ENCODE measurements around the gene DYNC1LI2. TPM values are rescaled to one million over a fixed set of nuclear protein-coding genes. Genes with fewer than 3 reads are reported as not detected.

Gene DYNC1LI2
- total and polyA plus RNA-seq, 2 experiments from 2014 or later: 58.6 to 89.6 TPM

DNA sequence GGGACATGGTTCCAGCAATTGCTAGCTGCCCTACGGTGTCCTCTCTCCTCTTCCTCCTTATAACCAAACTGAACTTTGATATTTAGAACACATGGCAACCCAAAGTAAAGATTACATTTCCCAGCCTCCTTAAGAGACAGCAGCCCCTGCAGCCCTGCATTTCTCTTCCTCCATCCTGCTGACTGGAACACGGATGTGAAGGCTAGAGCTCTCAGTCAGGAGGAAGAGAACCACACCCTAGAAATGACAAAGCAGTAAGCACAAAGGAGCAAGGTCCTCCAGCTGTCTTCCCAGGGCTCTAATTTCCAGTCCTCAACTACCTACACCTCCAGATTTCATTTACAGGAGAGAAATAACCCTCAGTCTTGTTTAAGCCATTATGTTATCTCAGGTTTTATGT, 10.9 kb downstream of the DYNC1LI2 start:
- Histone ChIP-seq H3K4me1 (ENCODE audit: low read depth) (no peaks in the 10 kb centered on the region), H3K9me3 (ENCODE audit: low read depth) (no peaks in the 10 kb centered on the region), H3K36me3 (peaks cover 55% of the 10 kb centered on the region), H3K4me3 (no peak overlapping the region), H3K27me3 (no peaks in the 10 kb centered on the region), H3K27ac (peak overlapping the region; percentile 63)
- DNase-seq (ENCODE audit: low read depth in 1 of 2, low spot score in 1 of 2): no peak
- TF ChIP-seq, protein P1, sequence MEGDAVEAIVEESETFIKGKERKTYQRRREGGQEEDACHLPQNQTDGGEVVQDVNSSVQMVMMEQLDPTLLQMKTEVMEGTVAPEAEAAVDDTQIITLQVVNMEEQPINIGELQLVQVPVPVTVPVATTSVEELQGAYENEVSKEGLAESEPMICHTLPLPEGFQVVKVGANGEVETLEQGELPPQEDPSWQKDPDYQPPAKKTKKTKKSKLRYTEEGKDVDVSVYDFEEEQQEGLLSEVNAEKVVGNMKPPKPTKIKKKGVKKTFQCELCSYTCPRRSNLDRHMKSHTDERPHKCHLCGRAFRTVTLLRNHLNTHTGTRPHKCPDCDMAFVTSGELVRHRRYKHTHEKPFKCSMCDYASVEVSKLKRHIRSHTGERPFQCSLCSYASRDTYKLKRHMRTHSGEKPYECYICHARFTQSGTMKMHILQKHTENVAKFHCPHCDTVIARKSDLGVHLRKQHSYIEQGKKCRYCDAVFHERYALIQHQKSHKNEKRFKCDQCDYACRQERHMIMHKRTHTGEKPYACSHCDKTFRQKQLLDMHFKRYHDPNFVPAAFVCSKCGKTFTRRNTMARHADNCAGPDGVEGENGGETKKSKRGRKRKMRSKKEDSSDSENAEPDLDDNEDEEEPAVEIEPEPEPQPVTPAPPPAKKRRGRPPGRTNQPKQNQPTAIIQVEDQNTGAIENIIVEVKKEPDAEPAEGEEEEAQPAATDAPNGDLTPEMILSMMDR (IDR thresholded peaks at IDR 0.05; ENCODE audit: low read depth, low read length): no peak

GRCh38 chr16:66740010-66740409, 11.4 kb downstream of the DYNC1LI2 start:
- H3K4me1 ChIP-seq (ENCODE audit: low read depth): no peaks in the 10 kb centered on the region
- no peaks in the 10 kb centered on the region for H3K9me3 ChIP-seq (ENCODE audit: low read depth)
- TF ChIP-seq, protein P1 (IDR thresholded peaks at IDR 0.05; ENCODE audit: low read depth, low read length): peak; percentile 71
- H3K27me3 ChIP-seq: no peaks in the 10 kb centered on the region
- H3K4me3 ChIP-seq: no peak overlapping the region
- H3K36me3 ChIP-seq: peaks cover 56% of the 10 kb centered on the region
- H3K27ac ChIP-seq: peak overlapping the region; percentile 63
- DNase-seq (ENCODE audit: low read depth in 1 of 2, low spot score in 1 of 2): peak; percentile 58 to 67

DNA sequence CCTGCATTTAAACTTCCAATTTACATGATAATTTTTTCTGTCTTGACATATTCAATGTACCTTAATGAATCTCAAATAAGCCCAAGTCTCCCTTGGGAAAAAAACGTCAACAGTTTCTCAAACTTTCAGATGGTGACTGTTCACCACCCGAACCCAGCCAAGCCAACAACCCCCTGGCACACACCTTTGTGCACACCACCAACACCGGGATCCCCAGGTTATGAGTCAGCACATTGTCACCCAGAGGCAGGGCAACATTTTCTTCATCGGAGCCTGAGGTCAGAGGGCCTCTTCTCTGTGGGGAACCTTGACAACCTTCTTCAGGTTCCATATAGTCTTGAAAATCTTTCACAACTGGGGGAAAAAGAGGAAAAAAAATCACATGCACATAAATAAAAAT, 15.5 kb downstream of the DYNC1LI2 start:
- no peaks in the 10 kb centered on the region for H3K27me3 ChIP-seq
- DNase-seq (ENCODE audit: low read depth in 1 of 2, low spot score in 1 of 2): no peak
- H3K27ac ChIP-seq: no peak overlapping the region
- TF ChIP-seq, protein P1 (IDR thresholded peaks at IDR 0.05; ENCODE audit: low read depth, low read length): no peak
- H3K4me1 ChIP-seq (ENCODE audit: low read depth): no peaks in the 10 kb centered on the region
- no peak overlapping the region for H3K4me3 ChIP-seq
- H3K36me3 ChIP-seq: peaks cover 74% of the 10 kb centered on the region
- no peaks in the 10 kb centered on the region for H3K9me3 ChIP-seq (ENCODE audit: low read depth)

DNA sequence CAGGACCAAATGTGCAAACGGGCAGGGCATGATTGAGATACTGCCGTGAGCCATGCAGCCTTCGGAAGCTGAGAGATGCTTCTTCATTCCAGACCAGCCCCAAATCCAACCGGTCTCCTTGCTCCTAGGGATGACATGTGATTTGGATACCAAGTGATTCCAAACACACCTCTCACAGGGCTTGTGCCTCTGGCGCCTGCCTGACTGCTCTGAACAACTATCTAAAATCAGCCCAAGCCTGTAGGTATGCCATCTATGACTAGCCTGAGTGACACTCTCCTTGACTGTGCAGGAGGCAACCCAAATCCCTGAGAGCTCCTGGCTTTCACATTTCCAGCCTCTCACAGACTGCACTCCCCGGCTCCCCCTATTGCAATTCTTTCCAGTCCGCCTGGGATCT, 20.3 kb downstream of the DYNC1LI2 start:
- Histone ChIP-seq H3K4me1 (ENCODE audit: low read depth) (peaks cover 2% of the 10 kb centered on the region), H3K27ac (no peak overlapping the region), H3K27me3 (no peaks in the 10 kb centered on the region), H3K36me3 (peaks cover 65% of the 10 kb centered on the region), H3K9me3 (ENCODE audit: low read depth) (no peaks in the 10 kb centered on the region), H3K4me3 (no peak overlapping the region)
- TF ChIP-seq, protein P1 (IDR thresholded peaks at IDR 0.05; ENCODE audit: low read depth, low read length): no peak
- no peak for DNase-seq (ENCODE audit: low read depth in 1 of 2, low spot score in 1 of 2)

DNA sequence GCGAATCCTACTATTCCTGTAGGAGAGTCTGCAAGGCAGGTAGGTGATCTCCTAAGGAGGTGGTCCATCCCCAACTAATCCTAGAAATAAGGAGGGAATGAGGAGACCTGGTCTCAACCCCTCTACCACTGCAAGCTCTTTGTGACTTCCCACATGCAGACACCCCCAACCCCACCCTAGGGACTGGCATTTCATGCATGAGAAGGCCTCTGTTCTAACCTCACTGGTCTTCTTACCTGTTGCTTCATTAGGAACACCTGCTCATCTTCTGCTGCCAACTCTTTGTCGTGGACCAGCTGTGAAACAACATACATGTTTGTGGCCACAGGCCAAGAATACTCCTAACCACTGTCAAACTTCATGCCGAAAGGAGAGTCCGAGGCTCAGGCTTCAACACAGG, 22.6 kb downstream of the DYNC1LI2 start:
- peaks cover 63% of the 10 kb centered on the region for H3K36me3 ChIP-seq
- no peaks in the 10 kb centered on the region for H3K9me3 ChIP-seq (ENCODE audit: low read depth)
- TF ChIP-seq, protein P1 (IDR thresholded peaks at IDR 0.05; ENCODE audit: low read depth, low read length): no peak
- DNase-seq (ENCODE audit: low read depth in 1 of 2, low spot score in 1 of 2): no peak
- H3K27ac ChIP-seq: no peak overlapping the region
- peaks cover 7% of the 10 kb centered on the region for H3K4me1 ChIP-seq (ENCODE audit: low read depth)
- H3K4me3 ChIP-seq: no peak overlapping the region
- no peaks in the 10 kb centered on the region for H3K27me3 ChIP-seq
